Measurements from ENCODE around the gene HOXD4. TPM values are rescaled to one million over a fixed set of nuclear protein-coding genes. Genes with fewer than 3 reads are reported as not detected.
A peak's percentile ranks its signal among the peaks of the same experiment; 100 is the strongest.

The HOXD4 gene
- total and polyA plus RNA-seq, 9 donors: 6.2 to 16.5 (median 11.6) TPM

- H3K27me3 ChIP-seq: no peaks in the 10 kb centered on the region
- intact Hi-C loops (cut with DNase I): no loop called here
- TF ChIP-seq EP300 (IDR thresholded peaks at IDR 0.05) (no peak), CTCF (IDR thresholded peaks at IDR 0.05) (no peak), POLR2A (IDR thresholded peaks at IDR 0.05) (no peak)
- no peak for DNase-seq
- peaks cover 3% of the 10 kb centered on the region for H3K4me1 ChIP-seq (ENCODE audit: insufficient read depth)
- 39 to 69% (median 54%) methylated on average over 1 of the region's 1 CpG for WGBS, 3 donors
- H3K4me3 ChIP-seq: no peak overlapping the region
- no peaks in the 10 kb centered on the region for H3K36me3 ChIP-seq
- H3K27ac ChIP-seq: no peak overlapping the region
- peaks cover 0 to 4% of the 10 kb centered on the region in 2 donors for H3K9me3 ChIP-seq
These were observed 16.0 kb downstream of the HOXD4 start for GRCh38 chr2:176167398-176167797.

- H3K27me3 ChIP-seq: no peaks in the 10 kb centered on the region
- H3K4me3 ChIP-seq: no peak overlapping the region
- peaks cover 3% of the 10 kb centered on the region for H3K4me1 ChIP-seq (ENCODE audit: insufficient read depth)
- H3K27ac ChIP-seq: no peak overlapping the region
- no peaks in the 10 kb centered on the region for H3K9me3 ChIP-seq
- DNase-seq: no peak
- no peaks in the 10 kb centered on the region for H3K36me3 ChIP-seq
- TF ChIP-seq POLR2A (IDR thresholded peaks at IDR 0.05): no peak
- no peak for TF ChIP-seq CTCF (IDR thresholded peaks at IDR 0.05)
- no peak for TF ChIP-seq EP300 (IDR thresholded peaks at IDR 0.05)
- WGBS, 3 donors: 80 to 89% (median 87%) methylated on average over 5 of the region's 5 CpGs
- intact Hi-C loops (cut with DNase I): no loop called here
These were observed 17.8 kb downstream of the HOXD4 start for GRCh38 chr2:176169181-176169580.

GRCh38 chr2:176169711-176170110, 18.4 kb downstream of the HOXD4 start:
- no peak overlapping the region for H3K4me3 ChIP-seq
- WGBS, 3 donors: 72 to 88% (median 74%) methylated on average over 2 of the region's 2 CpGs
- intact Hi-C loops (cut with DNase I): no loop called here

GRCh38 chr2:176170602-176171305, 19.4 kb downstream of the HOXD4 start:
- H3K36me3 ChIP-seq: no peaks in the 10 kb centered on the region
- H3K4me1 ChIP-seq (ENCODE audit: insufficient read depth): no peaks in the 10 kb centered on the region
- 90 to 97% (median 94%) methylated on average over 1 of the region's 1 CpG for WGBS, 3 donors
- H3K27ac ChIP-seq: peak overlapping the region in 1 of 2 donors; percentile 17
- H3K4me3 ChIP-seq: no peak overlapping the region
- DNase-seq: peak in 2 of 5 donors; percentile 13 to 21
- no peak for TF ChIP-seq EP300 (IDR thresholded peaks at IDR 0.05)
- no peak for TF ChIP-seq CTCF (IDR thresholded peaks at IDR 0.05)
- no peak for TF ChIP-seq POLR2A (IDR thresholded peaks at IDR 0.05)
- intact Hi-C loops (cut with DNase I): no loop called here
- H3K9me3 ChIP-seq: no peaks in the 10 kb centered on the region
- H3K27me3 ChIP-seq: no peaks in the 10 kb centered on the region

More at GRCh38 chr2:176169711-176170110, 18.4 kb downstream of the HOXD4 start:
- H3K9me3 ChIP-seq: no peaks in the 10 kb centered on the region
- no peak overlapping the region for H3K27ac ChIP-seq
- no peaks in the 10 kb centered on the region for H3K36me3 ChIP-seq
- peaks cover 3% of the 10 kb centered on the region for H3K4me1 ChIP-seq (ENCODE audit: insufficient read depth)
- TF ChIP-seq EP300 (IDR thresholded peaks at IDR 0.05) (no peak), CTCF (IDR thresholded peaks at IDR 0.05) (no peak), POLR2A (IDR thresholded peaks at IDR 0.05) (no peak)
- no peaks in the 10 kb centered on the region for H3K27me3 ChIP-seq
- DNase-seq: no peak
